CD4-positive, CD25-positive, alpha-beta regulatory T cell (primary cell): ENCODE results near the gene ALK. TPM values are rescaled to one million over a fixed set of nuclear protein-coding genes. Genes with fewer than 3 reads are reported as not detected.

ENCODE experiments used
- ATAC-seq, 2 donors: fragments of 150-1000 bp; cut with Tn5 transposase; one replicate each; pipeline ENCODE4 v1.10.0; 2021; ENCODE audit warnings: low read depth in 2 of 2, moderate number of reproducible peaks in 2 of 2, moderate library complexity in 1 of 2
- DNase-seq, 3 donors: peaks; one replicate each; pipeline versions ENCODE4 v3.0.0 to v3.0.0-alpha.2; 2012 to 2022; ENCODE audit warnings: mixed read lengths in 1 of 3
- H3K27ac ChIP-seq: one replicate; pipeline ENCODE4 v1.7.0; 2013; ENCODE audit warnings: mild to moderate bottlenecking, low read length; ENCODE audit not compliant: insufficient read depth, poor library complexity, severe bottlenecking
- H3K27me3 ChIP-seq: one replicate; pipeline ENCODE4 v1.7.0; 2013; ENCODE audit warnings: low read length; ENCODE audit not compliant: control insufficient read depth, insufficient read depth
- H3K36me3 ChIP-seq: one replicate; pipeline ENCODE4 v1.7.0; 2013; ENCODE audit warnings: mild to moderate bottlenecking, low read length, moderate library complexity; ENCODE audit not compliant: control insufficient read depth, insufficient read depth
- H3K4me1 ChIP-seq: 2 replicates; pipeline ENCODE4 v1.7.0; 2013; ENCODE audit warnings: mild to moderate bottlenecking, low read length; ENCODE audit not compliant: insufficient read depth, control insufficient read depth, poor library complexity, severe bottlenecking
- H3K4me3 ChIP-seq: one replicate; pipeline ENCODE4 v1.7.0; 2013; ENCODE audit warnings: low read depth, mild to moderate bottlenecking, low read length, moderate library complexity
- H3K9me3 ChIP-seq, 2 experiments: 1 replicate in 1 of 2; 2 replicates in 1 of 2; pipeline ENCODE4 v1.7.0; 2013; ENCODE audit warnings: low read length in 2 of 2, mild to moderate bottlenecking in 1 of 2, moderate library complexity in 1 of 2; ENCODE audit not compliant: control insufficient read depth in 2 of 2
- H3K27ac Mint-ChIP-seq, 3 donors: one replicate each; pipeline ENCODE4 v1.8.0; 2020 to 2022; ENCODE audit warnings: mild to moderate bottlenecking in 3 of 3, mixed read lengths in 3 of 3, moderate library complexity in 2 of 3
- H3K27me3 Mint-ChIP-seq: one replicate; pipeline ENCODE4 v1.8.0; 2022; ENCODE audit warnings: mild to moderate bottlenecking, mixed read lengths
- H3K36me3 Mint-ChIP-seq: one replicate; pipeline ENCODE4 v1.8.0; 2020; ENCODE audit warnings: mixed read lengths
- H3K4me1 Mint-ChIP-seq, 4 donors: one replicate each; pipeline ENCODE4 v1.8.0; 2020 to 2022; ENCODE audit warnings: mixed read lengths in 4 of 4, mild to moderate bottlenecking in 1 of 4
- H3K4me3 Mint-ChIP-seq, 4 donors: one replicate each; pipeline ENCODE4 v1.8.0; 2020 to 2022; ENCODE audit warnings: mild to moderate bottlenecking in 4 of 4, mixed read lengths in 4 of 4, moderate library complexity in 3 of 4
- H3K9me3 Mint-ChIP-seq, 7 donors: one replicate each; pipeline ENCODE4 v1.8.0; 2020 to 2022; ENCODE audit warnings: mixed read lengths in 7 of 7, mild to moderate bottlenecking in 3 of 7, moderate library complexity in 2 of 7
- polyA plus RNA-seq, 4 donors: library from polyadenylated mRNA; unstranded; fragments of 300-500 nt; fragmentation: Illumina TruSeq; gene quantifications; one replicate each; pipeline ENCODE4 v1.2.3, GENCODE V29; 2021
- total RNA-seq: library from RNA; stranded (reverse); gene quantifications from one replicate; pipeline ENCODE4 v1.2.3, GENCODE V29; 2022

ALK gene
- total and polyA plus RNA-seq, 5 donors from 2014 or later, result not detected

- H3K27ac ChIP-seq, result no peak overlapping the region
- no peak overlapping the region for H3K4me3 Mint-ChIP-seq
- peaks cover 0 to 1% (median 0%) of the 10 kb centered on the region in 7 donors for H3K9me3 Mint-ChIP-seq
- H3K4me1 ChIP-seq, result no peaks in the 10 kb centered on the region
- no peak overlapping the region for H3K4me3 ChIP-seq
- H3K27me3 ChIP-seq, result no peaks in the 10 kb centered on the region
- H3K36me3 Mint-ChIP-seq, result no peaks in the 10 kb centered on the region
- no peaks in the 10 kb centered on the region for H3K4me1 Mint-ChIP-seq
- H3K27me3 Mint-ChIP-seq, result peaks cover 16% of the 10 kb centered on the region
- no peaks in the 10 kb centered on the region for H3K9me3 ChIP-seq
- no peaks in the 10 kb centered on the region for H3K36me3 ChIP-seq
- ATAC-seq, result no peak
- DNase-seq, result no peak
- H3K27ac Mint-ChIP-seq, result no peak overlapping the region
Measured at GRCh38 chr2:29240601-29241000, 680.8 kb downstream of the ALK start.

GRCh38 chr2:29239209-29239960 lies 682.0 kb downstream of the ALK start:
- no peak overlapping the region for H3K27ac ChIP-seq
- Mint-ChIP-seq H3K4me3 (no peak overlapping the region), H3K9me3 (peaks cover 0 to 1% (median 0%) of the 10 kb centered on the region in 7 donors), H3K4me1 (no peaks in the 10 kb centered on the region), H3K27me3 (peaks cover 20% of the 10 kb centered on the region), H3K36me3 (no peaks in the 10 kb centered on the region), H3K27ac (no peak overlapping the region)
- no peaks in the 10 kb centered on the region for H3K4me1 ChIP-seq
- no peak for ATAC-seq
- H3K36me3 ChIP-seq, result no peaks in the 10 kb centered on the region
- no peak for DNase-seq
- H3K9me3 ChIP-seq, result no peaks in the 10 kb centered on the region
- H3K27me3 ChIP-seq, result no peaks in the 10 kb centered on the region
- H3K4me3 ChIP-seq, result no peak overlapping the region

GRCh38 chr2:29238497-29238896 lies 682.9 kb downstream of the ALK start:
- Mint-ChIP-seq H3K27me3 (peaks cover 20% of the 10 kb centered on the region), H3K4me3 (no peak overlapping the region), H3K36me3 (no peaks in the 10 kb centered on the region), H3K4me1 (no peaks in the 10 kb centered on the region), H3K9me3 (peaks cover 0 to 1% (median 0%) of the 10 kb centered on the region in 7 donors), H3K27ac (no peak overlapping the region)
- Histone ChIP-seq H3K9me3 (no peaks in the 10 kb centered on the region), H3K36me3 (no peaks in the 10 kb centered on the region), H3K27me3 (no peaks in the 10 kb centered on the region), H3K27ac (no peak overlapping the region), H3K4me1 (no peaks in the 10 kb centered on the region), H3K4me3 (no peak overlapping the region)
- DNase-seq (peak in 1 of 3 donors; percentile 6), ATAC-seq (no peak)

- DNase-seq (no peak), ATAC-seq (no peak)
- peaks cover 0 to 1% (median 0%) of the 10 kb centered on the region in 7 donors for H3K9me3 Mint-ChIP-seq
- H3K27ac Mint-ChIP-seq, result no peak overlapping the region
- H3K27ac ChIP-seq, result no peak overlapping the region
- no peaks in the 10 kb centered on the region for H3K36me3 ChIP-seq
- no peaks in the 10 kb centered on the region for H3K27me3 ChIP-seq
- no peak overlapping the region for H3K4me3 Mint-ChIP-seq
- H3K27me3 Mint-ChIP-seq, result peaks cover 11% of the 10 kb centered on the region
- no peaks in the 10 kb centered on the region for H3K4me1 Mint-ChIP-seq
- H3K4me1 ChIP-seq, result no peaks in the 10 kb centered on the region
- no peaks in the 10 kb centered on the region for H3K9me3 ChIP-seq
- no peaks in the 10 kb centered on the region for H3K36me3 Mint-ChIP-seq
- H3K4me3 ChIP-seq, result no peak overlapping the region
Measured at GRCh38 chr2:29236074-29236473, 685.3 kb downstream of the ALK start.

GRCh38 chr2:29235411-29235810 lies 686.0 kb downstream of the ALK start:
- H3K4me1 ChIP-seq, result no peaks in the 10 kb centered on the region
- peaks cover 11% of the 10 kb centered on the region for H3K27me3 Mint-ChIP-seq
- no peak overlapping the region for H3K27ac Mint-ChIP-seq
- no peaks in the 10 kb centered on the region for H3K36me3 ChIP-seq
- DNase-seq, result no peak
- no peaks in the 10 kb centered on the region for H3K4me1 Mint-ChIP-seq
- no peaks in the 10 kb centered on the region for H3K27me3 ChIP-seq
- no peak overlapping the region for H3K4me3 ChIP-seq
- no peak for ATAC-seq
- H3K27ac ChIP-seq, result no peak overlapping the region
- H3K4me3 Mint-ChIP-seq, result no peak overlapping the region
- no peaks in the 10 kb centered on the region for H3K9me3 ChIP-seq
- no peaks in the 10 kb centered on the region for H3K36me3 Mint-ChIP-seq
- peaks cover 0 to 1% (median 0%) of the 10 kb centered on the region in 7 donors for H3K9me3 Mint-ChIP-seq

GRCh38 chr2:29233428-29233827 lies 688.0 kb downstream of the ALK start:
- H3K4me1 Mint-ChIP-seq, result no peaks in the 10 kb centered on the region
- H3K9me3 Mint-ChIP-seq, result peaks cover 0 to 1% (median 0%) of the 10 kb centered on the region in 7 donors
- Histone ChIP-seq H3K27me3 (no peaks in the 10 kb centered on the region), H3K9me3 (no peaks in the 10 kb centered on the region), H3K4me1 (no peaks in the 10 kb centered on the region), H3K4me3 (no peak overlapping the region), H3K27ac (no peak overlapping the region), H3K36me3 (no peaks in the 10 kb centered on the region)
- H3K27me3 Mint-ChIP-seq, result peaks cover 4% of the 10 kb centered on the region
- H3K4me3 Mint-ChIP-seq, result peak overlapping the region in 1 of 4 donors; percentile 30
- no peaks in the 10 kb centered on the region for H3K36me3 Mint-ChIP-seq
- no peak overlapping the region for H3K27ac Mint-ChIP-seq
- ATAC-seq (no peak), DNase-seq (no peak)

GRCh38 chr2:29232041-29232440 lies 689.3 kb downstream of the ALK start:
- Histone ChIP-seq H3K27ac (no peak overlapping the region), H3K9me3 (no peaks in the 10 kb centered on the region), H3K4me1 (no peaks in the 10 kb centered on the region), H3K36me3 (no peaks in the 10 kb centered on the region), H3K4me3 (no peak overlapping the region), H3K27me3 (no peaks in the 10 kb centered on the region)
- Mint-ChIP-seq H3K27me3 (peaks cover 4% of the 10 kb centered on the region), H3K27ac (no peak overlapping the region), H3K9me3 (no peaks in the 10 kb centered on the region), H3K4me1 (no peaks in the 10 kb centered on the region), H3K4me3 (no peak overlapping the region), H3K36me3 (no peaks in the 10 kb centered on the region)
- no peak for ATAC-seq
- no peak for DNase-seq

- Mint-ChIP-seq H3K27ac (no peak overlapping the region), H3K9me3 (no peaks in the 10 kb centered on the region), H3K4me3 (no peak overlapping the region), H3K27me3 (peaks cover 7% of the 10 kb centered on the region), H3K4me1 (peaks cover 0 to 2% (median 0%) of the 10 kb centered on the region in 4 donors), H3K36me3 (no peaks in the 10 kb centered on the region)
- no peaks in the 10 kb centered on the region for H3K36me3 ChIP-seq
- H3K27ac ChIP-seq, result no peak overlapping the region
- DNase-seq (no peak), ATAC-seq (no peak)
- H3K4me3 ChIP-seq, result no peak overlapping the region
- H3K27me3 ChIP-seq, result no peaks in the 10 kb centered on the region
- no peaks in the 10 kb centered on the region for H3K9me3 ChIP-seq
- no peaks in the 10 kb centered on the region for H3K4me1 ChIP-seq
Measured at GRCh38 chr2:29229640-29230039, 691.7 kb downstream of the ALK start.
